Peyer's patch (tissue), 4 donors: ENCODE measurements around the gene TYMP. TPM values are rescaled to one million over a fixed set of nuclear protein-coding genes. Genes with fewer than 3 reads are reported as not detected.
A peak's percentile ranks its signal among the peaks of the same experiment; 100 is the strongest.

Experiments used
- DNase-seq, 3 donors: peaks; one replicate each; pipeline ENCODE4 v3.0.0-alpha.2; 2017 to 2019
- H3K27ac ChIP-seq, 4 donors: fragments of 200-600 bp; sonication (generic); one replicate each; pipeline ENCODE4 v1.5.1; 2016 to 2019
- H3K27me3 ChIP-seq, 2 donors: fragments of 200-600 bp; sonication (generic); one replicate each; pipeline ENCODE4 v1.5.1; 2019
- H3K36me3 ChIP-seq, 3 donors: fragments of 200-600 bp; sonication (generic); one replicate each; pipeline ENCODE4 v1.5.1; 2016 to 2019
- H3K4me1 ChIP-seq, 4 donors: fragments of 200-600 bp; sonication (generic); one replicate each; pipeline ENCODE4 v1.5.1; 2016 to 2019
- H3K4me3 ChIP-seq, 4 donors: fragments of 200-600 bp; sonication (generic); 1 replicate in 3 of 4; 2 replicates in 1 of 4; pipeline ENCODE4 v1.5.1; 2016 to 2019; ENCODE audit warnings: mild to moderate bottlenecking in 1 of 4
- H3K9me3 ChIP-seq, 4 donors: fragments of 200-600 bp; sonication (generic); one replicate each; pipeline ENCODE4 v1.5.1; 2016 to 2019; ENCODE audit warnings: mild to moderate bottlenecking in 1 of 4
- POLR2A ChIP-seq, 2 donors: fragments of 450-650 bp; IDR thresholded peaks; one replicate each; pipeline ENCODE4 v1.5.1; 2017; ENCODE audit warnings: antibody characterized with exemption in 2 of 2, mild to moderate bottlenecking in 2 of 2, moderate library complexity in 2 of 2
- total RNA-seq, 4 donors: library from RNA; depleted of rRNA; stranded (reverse); fragments of >200 nt; gene quantifications; one replicate each; pipeline ENCODE4 v1.1.0, GENCODE V29; 2016
- TF ChIP-seq, protein P1 (sequence below), 6 experiments: fragments of 450-650 bp in 4 of 6; fragments of 200-600 bp in 2 of 6; sonication (generic) in 1 of 6; IDR thresholded peaks; one replicate each; pipeline ENCODE4 v1.5.1; 2017 to 2019; ENCODE audit warnings: antibody characterized with exemption in 6 of 6, mild to moderate bottlenecking in 3 of 6, moderate library complexity in 1 of 6

The TYMP gene
- total RNA-seq, 4 donors from 2014 or later = 53.5 to 93.9 (median 88.3) TPM

DNA sequence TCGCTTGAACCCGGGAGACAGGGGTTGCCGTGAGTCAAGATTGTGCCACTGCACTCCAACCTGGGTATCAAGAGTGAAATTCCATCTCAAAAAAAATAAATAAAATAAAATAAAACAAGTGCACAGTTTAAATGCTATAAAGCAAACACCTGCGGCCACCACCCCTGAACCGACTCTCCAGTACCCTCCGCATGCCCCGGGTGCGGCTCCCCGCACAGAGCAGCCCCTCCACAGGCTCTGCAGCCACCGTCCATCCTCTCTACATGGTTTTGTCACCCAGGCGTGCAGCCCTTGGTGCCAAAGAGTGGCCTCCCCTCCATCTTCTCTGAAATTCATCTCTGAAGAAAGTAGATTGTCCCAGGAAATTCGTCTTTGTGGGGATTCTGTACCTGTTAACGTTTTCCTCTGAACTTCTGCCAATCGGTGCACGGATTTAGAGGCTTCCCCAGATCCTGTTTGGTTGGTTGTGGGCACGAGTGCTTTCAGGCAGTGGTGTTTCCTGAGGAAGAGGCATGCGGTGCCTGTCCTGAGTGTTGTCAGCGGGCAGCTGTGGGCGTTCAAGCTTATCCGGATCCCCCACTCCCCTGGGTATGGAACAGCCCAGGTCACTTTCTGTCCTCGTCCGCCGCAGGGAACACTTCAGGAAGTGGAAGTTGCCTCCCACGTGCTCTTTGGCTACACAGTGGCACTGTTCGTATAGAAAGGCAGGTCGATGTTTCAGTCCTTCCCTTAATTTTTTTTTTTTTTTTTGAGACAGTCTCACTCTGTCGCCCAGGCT is 39.1 kb downstream of the TYMP start:
- no peak for TF ChIP-seq POLR2A (IDR thresholded peaks at IDR 0.05)
- TF ChIP-seq, protein P1, sequence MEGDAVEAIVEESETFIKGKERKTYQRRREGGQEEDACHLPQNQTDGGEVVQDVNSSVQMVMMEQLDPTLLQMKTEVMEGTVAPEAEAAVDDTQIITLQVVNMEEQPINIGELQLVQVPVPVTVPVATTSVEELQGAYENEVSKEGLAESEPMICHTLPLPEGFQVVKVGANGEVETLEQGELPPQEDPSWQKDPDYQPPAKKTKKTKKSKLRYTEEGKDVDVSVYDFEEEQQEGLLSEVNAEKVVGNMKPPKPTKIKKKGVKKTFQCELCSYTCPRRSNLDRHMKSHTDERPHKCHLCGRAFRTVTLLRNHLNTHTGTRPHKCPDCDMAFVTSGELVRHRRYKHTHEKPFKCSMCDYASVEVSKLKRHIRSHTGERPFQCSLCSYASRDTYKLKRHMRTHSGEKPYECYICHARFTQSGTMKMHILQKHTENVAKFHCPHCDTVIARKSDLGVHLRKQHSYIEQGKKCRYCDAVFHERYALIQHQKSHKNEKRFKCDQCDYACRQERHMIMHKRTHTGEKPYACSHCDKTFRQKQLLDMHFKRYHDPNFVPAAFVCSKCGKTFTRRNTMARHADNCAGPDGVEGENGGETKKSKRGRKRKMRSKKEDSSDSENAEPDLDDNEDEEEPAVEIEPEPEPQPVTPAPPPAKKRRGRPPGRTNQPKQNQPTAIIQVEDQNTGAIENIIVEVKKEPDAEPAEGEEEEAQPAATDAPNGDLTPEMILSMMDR (IDR thresholded peaks at IDR 0.05) = no peak
- DNase-seq = peak in 1 of 3 donors; percentile 51
- H3K9me3 ChIP-seq = no peaks in the 10 kb centered on the region
- H3K27ac ChIP-seq = no peak overlapping the region
- no peak overlapping the region for H3K4me3 ChIP-seq
- H3K4me1 ChIP-seq = no peaks in the 10 kb centered on the region
- H3K27me3 ChIP-seq = no peaks in the 10 kb centered on the region
- no peaks in the 10 kb centered on the region for H3K36me3 ChIP-seq

DNA sequence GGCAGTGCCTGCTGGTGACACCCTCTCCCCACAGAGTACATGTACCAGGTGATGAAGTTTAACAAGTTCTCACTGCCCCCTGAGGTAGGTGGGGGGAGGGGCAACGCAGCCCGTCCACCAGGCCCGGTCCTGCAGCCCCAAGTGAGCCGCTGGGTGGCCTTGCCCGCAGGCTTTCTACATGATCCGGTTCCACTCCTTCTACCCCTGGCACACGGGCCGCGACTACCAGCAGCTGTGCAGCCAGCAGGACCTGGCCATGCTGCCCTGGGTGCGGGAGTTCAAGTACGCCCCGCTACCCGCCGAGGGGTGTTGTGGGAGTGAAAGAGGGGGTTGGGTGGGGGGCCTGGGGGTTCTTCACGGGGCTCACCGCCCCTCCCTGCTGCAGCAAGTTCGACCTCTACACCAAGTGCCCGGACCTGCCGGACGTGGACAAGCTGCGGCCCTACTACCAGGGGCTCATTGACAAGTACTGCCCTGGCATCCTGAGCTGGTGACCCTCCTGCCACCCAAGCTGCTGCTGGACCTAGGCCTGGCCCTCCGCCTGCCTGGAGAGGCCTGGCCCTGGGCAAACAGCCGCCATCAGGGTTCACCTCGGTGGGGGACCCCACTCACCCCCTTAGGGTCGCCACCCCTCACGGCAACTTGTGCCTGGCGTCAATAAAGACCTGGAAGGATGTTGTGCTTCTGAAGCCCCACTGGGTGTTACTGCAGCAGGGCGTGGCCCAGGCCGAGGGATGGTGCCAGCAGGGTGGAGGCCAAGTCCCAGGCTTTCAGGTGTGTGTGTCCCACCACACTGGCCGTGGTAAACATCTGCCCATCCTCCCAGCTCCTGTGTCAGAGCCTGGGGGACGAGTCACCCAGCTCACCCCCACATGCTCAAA is 40.2 kb downstream of the TYMP start:
- H3K4me1 ChIP-seq = peaks cover 0 to 3% (median 1%) of the 10 kb centered on the region in 4 donors
- H3K27ac ChIP-seq = no peak overlapping the region
- no peak for DNase-seq
- TF ChIP-seq, protein P1 (IDR thresholded peaks at IDR 0.05) = no peak
- no peak for TF ChIP-seq POLR2A (IDR thresholded peaks at IDR 0.05)
- H3K9me3 ChIP-seq = no peaks in the 10 kb centered on the region
- no peaks in the 10 kb centered on the region for H3K27me3 ChIP-seq
- H3K36me3 ChIP-seq = no peaks in the 10 kb centered on the region
- no peak overlapping the region for H3K4me3 ChIP-seq

DNA sequence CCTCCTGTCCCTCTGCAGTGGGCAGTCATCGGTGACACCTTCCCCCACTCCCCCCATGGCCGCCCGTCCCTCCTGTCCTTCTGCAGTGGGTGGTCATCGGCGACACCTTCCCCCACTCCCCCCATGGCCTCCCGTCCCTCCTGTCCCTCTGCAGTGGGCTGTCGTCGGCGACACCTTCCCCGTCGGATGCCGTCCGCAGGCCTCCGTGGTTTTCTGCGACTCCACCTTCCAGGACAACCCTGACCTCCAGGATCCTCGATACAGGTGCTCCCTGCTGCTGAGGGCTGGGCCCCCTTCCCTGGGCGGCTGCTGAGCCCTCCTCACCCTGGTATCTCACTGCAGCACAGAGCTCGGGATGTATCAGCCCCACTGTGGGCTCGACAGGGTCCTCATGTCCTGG is 40.9 kb downstream of the TYMP start:
- no peak for TF ChIP-seq POLR2A (IDR thresholded peaks at IDR 0.05)
- TF ChIP-seq, protein P1 (IDR thresholded peaks at IDR 0.05) = no peak
- Histone ChIP-seq H3K27me3 (no peaks in the 10 kb centered on the region), H3K4me1 (peaks cover 0 to 10% (median 7%) of the 10 kb centered on the region in 4 donors)

DNA sequence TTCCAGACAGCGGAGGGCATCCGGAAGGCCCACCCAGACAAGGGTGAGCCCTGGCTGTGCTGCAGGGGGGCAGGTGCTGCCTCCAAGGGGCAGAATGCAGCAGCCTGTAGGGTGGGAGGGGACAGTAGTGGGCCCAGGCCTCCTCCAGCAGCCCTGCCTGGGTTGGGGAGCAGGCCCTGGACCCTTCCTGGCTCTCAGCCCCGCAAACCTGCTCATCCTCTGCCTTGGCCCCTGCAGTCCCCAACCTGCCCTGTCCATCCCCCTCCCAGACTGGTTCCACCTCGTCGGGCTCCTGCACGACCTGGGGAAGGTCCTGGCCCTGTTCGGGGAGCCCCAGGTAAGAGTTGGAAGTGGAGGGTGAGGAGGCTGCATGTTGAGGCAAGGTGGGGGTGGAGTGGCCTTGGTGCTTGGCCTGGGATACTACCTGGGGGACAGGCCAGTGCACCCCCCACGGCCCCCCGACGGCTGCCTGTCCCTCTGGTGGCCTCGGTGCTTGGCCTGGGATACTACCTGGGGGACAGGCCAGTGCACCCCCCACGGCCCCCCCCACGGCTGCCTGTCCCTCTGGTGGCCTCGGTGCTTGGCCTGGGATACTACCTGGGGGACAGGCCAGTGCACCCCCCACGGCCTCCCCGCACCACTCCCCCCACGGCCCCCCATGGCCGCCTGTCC is 41.7 kb downstream of the TYMP start:
- no peak overlapping the region for H3K4me3 ChIP-seq
- no peak for DNase-seq
- no peak overlapping the region for H3K27ac ChIP-seq
- no peak for TF ChIP-seq POLR2A (IDR thresholded peaks at IDR 0.05)
- TF ChIP-seq, protein P1 (IDR thresholded peaks at IDR 0.05) = no peak
- H3K9me3 ChIP-seq = no peaks in the 10 kb centered on the region
- no peaks in the 10 kb centered on the region for H3K36me3 ChIP-seq
- peaks cover 0 to 18% (median 11%) of the 10 kb centered on the region in 4 donors for H3K4me1 ChIP-seq
- H3K27me3 ChIP-seq = no peaks in the 10 kb centered on the region

More for the DNA sequence above, 40.9 kb downstream of the TYMP start:
- Histone ChIP-seq H3K4me3 (no peak overlapping the region), H3K27ac (no peak overlapping the region), H3K36me3 (no peaks in the 10 kb centered on the region), H3K9me3 (no peaks in the 10 kb centered on the region)
- DNase-seq = no peak

DNA sequence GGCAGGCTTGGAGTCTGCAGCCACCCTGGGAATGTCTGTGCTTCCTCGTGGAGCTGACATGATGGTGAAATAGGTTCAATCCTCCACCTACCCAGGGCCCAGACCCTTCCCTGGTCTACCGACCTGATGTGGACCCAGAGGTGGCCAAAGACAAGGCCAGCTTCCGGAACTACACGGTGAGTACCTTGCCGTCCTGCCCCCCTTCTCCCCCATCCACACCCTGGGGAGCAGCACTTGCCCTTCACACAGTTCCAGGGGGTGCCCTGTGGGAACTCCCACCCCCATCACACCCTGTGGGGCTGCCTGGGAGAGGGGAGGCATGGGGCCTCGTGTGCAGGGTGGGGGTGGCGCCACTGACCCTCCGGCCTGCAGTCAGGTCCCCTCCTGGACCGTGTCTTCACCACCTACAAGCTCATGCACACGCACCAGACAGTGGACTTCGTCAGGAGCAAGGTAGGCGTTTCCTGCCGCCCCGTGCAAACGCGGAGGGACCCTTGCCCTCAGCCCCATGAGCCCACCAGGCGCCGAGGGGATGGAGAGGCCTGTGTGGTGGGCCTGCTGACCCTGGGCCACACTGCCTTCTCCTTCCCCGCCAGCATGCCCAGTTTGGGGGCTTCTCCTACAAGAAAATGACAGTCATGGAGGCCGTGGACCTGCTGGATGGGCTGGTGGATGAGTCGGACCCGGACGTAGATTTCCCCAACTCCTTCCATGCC is 42.4 kb downstream of the TYMP start:
- DNase-seq = no peak
- no peaks in the 10 kb centered on the region for H3K9me3 ChIP-seq
- H3K4me3 ChIP-seq = no peak overlapping the region
- H3K27me3 ChIP-seq = peaks cover 0 to under 1% of the 10 kb centered on the region in 2 donors
- no peaks in the 10 kb centered on the region for H3K36me3 ChIP-seq
- TF ChIP-seq, protein P1 (IDR thresholded peaks at IDR 0.05) = no peak
- TF ChIP-seq POLR2A (IDR thresholded peaks at IDR 0.05) = no peak
- no peak overlapping the region for H3K27ac ChIP-seq
- peaks cover 0 to 23% (median 11%) of the 10 kb centered on the region in 4 donors for H3K4me1 ChIP-seq
